Peyer's patch (tissue), 4 donors: ENCODE results near the gene GARIN3. TPM values are rescaled to one million over a fixed set of nuclear protein-coding genes. Genes with fewer than 3 reads are reported as not detected.

Source experiments
- DNase-seq, 3 donors: peaks; one replicate each; pipeline ENCODE4 v3.0.0-alpha.2; 2017 to 2019
- H3K27ac ChIP-seq, 4 donors: fragments of 200-600 bp; sonication (generic); one replicate each; pipeline ENCODE4 v1.5.1; 2016 to 2019
- H3K27me3 ChIP-seq, 2 donors: fragments of 200-600 bp; sonication (generic); one replicate each; pipeline ENCODE4 v1.5.1; 2019
- H3K36me3 ChIP-seq, 3 donors: fragments of 200-600 bp; sonication (generic); one replicate each; pipeline ENCODE4 v1.5.1; 2016 to 2019
- H3K4me1 ChIP-seq, 4 donors: fragments of 200-600 bp; sonication (generic); one replicate each; pipeline ENCODE4 v1.5.1; 2016 to 2019
- H3K4me3 ChIP-seq, 4 donors: fragments of 200-600 bp; sonication (generic); 1 replicate in 3 of 4; 2 replicates in 1 of 4; pipeline ENCODE4 v1.5.1; 2016 to 2019; ENCODE audit warnings: mild to moderate bottlenecking in 1 of 4
- H3K9me3 ChIP-seq, 4 donors: fragments of 200-600 bp; sonication (generic); one replicate each; pipeline ENCODE4 v1.5.1; 2016 to 2019; ENCODE audit warnings: mild to moderate bottlenecking in 1 of 4
- POLR2A ChIP-seq, 2 donors: fragments of 450-650 bp; IDR thresholded peaks; one replicate each; pipeline ENCODE4 v1.5.1; 2017; ENCODE audit warnings: antibody characterized with exemption in 2 of 2, mild to moderate bottlenecking in 2 of 2, moderate library complexity in 2 of 2
- total RNA-seq, 4 donors: library from RNA; depleted of rRNA; stranded (reverse); fragments of >200 nt; gene quantifications; one replicate each; pipeline ENCODE4 v1.1.0, GENCODE V29; 2016
- TF ChIP-seq, protein P1 (sequence below), 6 experiments: fragments of 450-650 bp in 4 of 6; fragments of 200-600 bp in 2 of 6; sonication (generic) in 1 of 6; IDR thresholded peaks; one replicate each; pipeline ENCODE4 v1.5.1; 2017 to 2019; ENCODE audit warnings: antibody characterized with exemption in 6 of 6, mild to moderate bottlenecking in 3 of 6, moderate library complexity in 1 of 6

The GARIN3 gene
- total RNA-seq, 4 donors from 2014 or later, result not detected

DNA sequence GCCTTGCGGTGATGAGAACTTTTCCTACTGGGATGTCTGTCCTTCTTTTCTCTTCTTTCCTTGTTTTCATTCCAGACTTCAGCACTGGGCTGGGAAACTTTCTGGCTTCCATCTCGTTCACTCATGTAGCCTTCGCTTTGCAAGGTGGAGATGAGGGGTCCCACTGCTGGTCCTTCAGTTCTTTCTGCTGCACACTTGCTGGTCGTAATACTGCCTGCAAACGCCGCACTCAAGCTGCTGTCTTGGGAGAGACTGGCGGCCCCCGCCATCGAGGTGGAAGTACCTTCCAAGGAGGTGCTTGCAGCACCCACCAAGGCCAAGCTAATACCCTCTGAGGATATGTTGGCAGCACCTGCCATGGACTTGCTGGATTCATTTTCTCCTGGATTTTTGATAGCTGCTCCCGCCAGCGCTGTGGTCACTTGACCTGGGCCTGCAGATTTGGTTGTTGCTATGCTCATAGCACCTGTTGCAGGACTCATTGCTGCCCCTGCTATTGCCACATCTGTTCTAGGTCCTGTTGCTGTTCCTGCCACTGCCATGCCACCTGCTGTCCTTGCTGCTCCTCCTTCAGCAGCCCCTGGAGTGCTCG is 3.0 kb downstream of the GARIN3 start:
- TF ChIP-seq POLR2A (IDR thresholded peaks at IDR 0.05), result no peak
- TF ChIP-seq, protein P1, sequence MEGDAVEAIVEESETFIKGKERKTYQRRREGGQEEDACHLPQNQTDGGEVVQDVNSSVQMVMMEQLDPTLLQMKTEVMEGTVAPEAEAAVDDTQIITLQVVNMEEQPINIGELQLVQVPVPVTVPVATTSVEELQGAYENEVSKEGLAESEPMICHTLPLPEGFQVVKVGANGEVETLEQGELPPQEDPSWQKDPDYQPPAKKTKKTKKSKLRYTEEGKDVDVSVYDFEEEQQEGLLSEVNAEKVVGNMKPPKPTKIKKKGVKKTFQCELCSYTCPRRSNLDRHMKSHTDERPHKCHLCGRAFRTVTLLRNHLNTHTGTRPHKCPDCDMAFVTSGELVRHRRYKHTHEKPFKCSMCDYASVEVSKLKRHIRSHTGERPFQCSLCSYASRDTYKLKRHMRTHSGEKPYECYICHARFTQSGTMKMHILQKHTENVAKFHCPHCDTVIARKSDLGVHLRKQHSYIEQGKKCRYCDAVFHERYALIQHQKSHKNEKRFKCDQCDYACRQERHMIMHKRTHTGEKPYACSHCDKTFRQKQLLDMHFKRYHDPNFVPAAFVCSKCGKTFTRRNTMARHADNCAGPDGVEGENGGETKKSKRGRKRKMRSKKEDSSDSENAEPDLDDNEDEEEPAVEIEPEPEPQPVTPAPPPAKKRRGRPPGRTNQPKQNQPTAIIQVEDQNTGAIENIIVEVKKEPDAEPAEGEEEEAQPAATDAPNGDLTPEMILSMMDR (IDR thresholded peaks at IDR 0.05), result no peak

DNA sequence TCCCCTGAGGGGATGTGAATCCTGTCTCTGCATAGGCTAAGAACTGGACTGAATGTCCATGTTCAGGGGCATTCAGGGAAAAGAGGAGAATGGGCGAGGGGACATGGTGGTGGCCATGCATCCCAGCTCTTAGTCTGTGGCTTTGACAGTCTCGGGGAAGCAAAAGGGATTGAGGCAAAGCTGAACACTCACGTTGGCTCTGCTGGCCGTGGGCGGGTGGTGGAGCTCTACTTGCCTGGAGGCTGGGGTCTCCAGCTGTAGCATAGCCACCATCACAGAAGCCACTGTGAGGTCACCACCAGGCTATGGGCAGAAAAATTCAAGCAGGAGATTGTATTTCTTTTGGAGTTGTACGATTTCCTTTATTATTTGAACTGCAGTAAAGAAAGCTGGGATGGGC is 4.1 kb downstream of the GARIN3 start:
- TF ChIP-seq, protein P1 (IDR thresholded peaks at IDR 0.05), result no peak
- no peak for TF ChIP-seq POLR2A (IDR thresholded peaks at IDR 0.05)
- no peaks in the 10 kb centered on the region for H3K9me3 ChIP-seq
- no peaks in the 10 kb centered on the region for H3K4me1 ChIP-seq
- no peak overlapping the region for H3K27ac ChIP-seq
- no peak for DNase-seq
- no peaks in the 10 kb centered on the region for H3K27me3 ChIP-seq
- H3K36me3 ChIP-seq, result no peaks in the 10 kb centered on the region
- no peak overlapping the region for H3K4me3 ChIP-seq

More for the DNA sequence above, 3.0 kb downstream of the GARIN3 start:
- Histone ChIP-seq H3K4me3 (no peak overlapping the region), H3K9me3 (no peaks in the 10 kb centered on the region), H3K27me3 (no peaks in the 10 kb centered on the region), H3K27ac (no peak overlapping the region), H3K36me3 (no peaks in the 10 kb centered on the region), H3K4me1 (no peaks in the 10 kb centered on the region)
- DNase-seq, result no peak

DNA sequence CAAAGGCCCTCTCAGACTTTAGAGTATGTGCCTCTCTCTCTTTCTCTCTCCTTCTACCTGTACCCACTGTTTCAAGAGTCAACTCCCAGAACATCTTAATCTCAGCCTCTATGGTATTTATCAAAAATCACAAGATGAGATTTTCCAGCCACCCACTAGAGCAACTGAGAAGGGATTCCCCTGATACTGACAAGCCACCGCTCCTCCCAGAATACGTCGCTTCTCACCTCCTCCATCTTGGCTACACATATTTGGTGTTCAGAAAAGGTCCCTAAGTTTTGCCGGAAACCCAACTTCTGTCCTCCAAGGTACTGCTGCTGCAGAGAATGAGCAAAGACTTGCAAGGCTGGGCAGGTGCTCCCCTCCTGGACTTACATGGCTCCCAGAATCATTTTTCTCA is 6.1 kb downstream of the GARIN3 start:
- Histone ChIP-seq H3K4me1 (no peaks in the 10 kb centered on the region), H3K4me3 (no peak overlapping the region), H3K9me3 (no peaks in the 10 kb centered on the region), H3K27me3 (no peaks in the 10 kb centered on the region), H3K36me3 (no peaks in the 10 kb centered on the region), H3K27ac (peak overlapping the region in 1 of 4 donors; percentile 11)
- no peak for TF ChIP-seq POLR2A (IDR thresholded peaks at IDR 0.05)
- TF ChIP-seq, protein P1 (IDR thresholded peaks at IDR 0.05), result no peak
- DNase-seq, result no peak

DNA sequence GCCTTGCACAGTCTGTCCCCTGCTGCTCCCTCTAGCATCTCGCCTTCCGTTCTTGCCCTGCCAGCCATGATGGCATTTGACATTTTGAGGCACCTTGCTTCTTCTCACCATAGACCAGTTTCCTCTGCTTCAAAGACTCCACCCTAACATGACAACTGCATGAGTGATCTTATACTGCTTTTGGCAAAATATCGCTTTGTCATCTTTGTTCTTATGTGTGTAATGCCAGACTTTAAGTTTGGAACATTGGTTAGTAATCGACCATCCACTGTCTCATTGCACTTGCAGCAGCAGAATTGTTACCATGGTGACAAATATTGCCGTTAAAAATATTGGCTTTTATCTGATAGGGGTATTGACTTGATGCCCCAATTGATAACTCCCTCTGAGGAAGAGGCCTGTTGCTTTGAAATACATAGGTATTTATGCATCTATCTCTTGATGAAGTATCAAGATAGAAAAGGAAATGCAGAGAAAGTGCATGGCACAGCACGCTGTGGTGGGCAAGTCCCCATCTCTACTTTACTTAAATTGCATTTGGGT is 6.8 kb downstream of the GARIN3 start:
- no peak for DNase-seq
- no peaks in the 10 kb centered on the region for H3K27me3 ChIP-seq
- no peaks in the 10 kb centered on the region for H3K4me1 ChIP-seq
- H3K9me3 ChIP-seq, result no peaks in the 10 kb centered on the region
- TF ChIP-seq, protein P1 (IDR thresholded peaks at IDR 0.05), result no peak
- no peak for TF ChIP-seq POLR2A (IDR thresholded peaks at IDR 0.05)
- peak overlapping the region in 1 of 4 donors; percentile 11 for H3K27ac ChIP-seq
- no peak overlapping the region for H3K4me3 ChIP-seq
- no peaks in the 10 kb centered on the region for H3K36me3 ChIP-seq

DNA sequence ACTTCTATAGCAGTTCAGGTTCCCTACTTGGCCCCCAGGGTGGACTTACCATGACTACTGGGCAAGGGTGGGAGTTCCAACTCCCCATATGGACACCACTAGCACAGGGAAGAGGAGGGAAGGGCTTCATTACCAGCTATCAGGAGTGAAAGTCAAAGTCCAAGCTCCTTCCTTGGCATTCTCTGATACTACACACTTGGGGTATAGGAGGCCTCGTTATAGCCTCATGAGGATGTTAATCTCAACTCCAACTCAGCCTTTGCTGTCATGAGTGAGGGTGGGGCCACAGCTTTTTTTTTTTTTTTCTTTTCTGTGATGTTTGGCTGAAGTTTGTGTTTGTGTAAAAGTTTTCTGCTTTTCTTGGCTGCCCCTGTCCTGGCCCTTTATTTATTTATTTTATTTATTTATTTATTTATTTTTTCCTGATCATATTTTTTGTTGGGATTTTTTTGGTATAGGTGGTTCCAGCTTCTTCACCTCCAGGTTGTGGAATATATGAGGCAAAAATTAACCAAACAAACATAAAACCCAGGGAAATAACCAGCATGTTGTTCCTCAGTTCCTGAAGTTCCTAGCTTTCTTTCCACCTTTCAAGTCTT is 8.7 kb downstream of the GARIN3 start:
- no peak for DNase-seq
- no peaks in the 10 kb centered on the region for H3K27me3 ChIP-seq
- H3K4me1 ChIP-seq, result no peaks in the 10 kb centered on the region
- H3K27ac ChIP-seq, result no peak overlapping the region
- no peaks in the 10 kb centered on the region for H3K36me3 ChIP-seq
- no peaks in the 10 kb centered on the region for H3K9me3 ChIP-seq
- H3K4me3 ChIP-seq, result no peak overlapping the region
- TF ChIP-seq POLR2A (IDR thresholded peaks at IDR 0.05), result no peak
- TF ChIP-seq, protein P1 (IDR thresholded peaks at IDR 0.05), result no peak
